NCI-H187 (cell line): ENCODE data around the gene CREBL2.
"Not testable (repeated sequence)": the region's sequence is repeated elsewhere in the genome, so short reads cannot be mapped to it uniquely, and the experiment has no call there.

Source experiments
- DNase-seq, 2 experiments: peaks; one replicate each; lab custom pipeline; 2025; lab: John Stamatoyannopoulos, UW

CREBL2 gene

GRCh38 chr12:12611512-12612306 lies at the start of gene CREBL2:
Gene CREBL2, plus strand, starts transcription at chr12:12611876. Its CDS starts 297 bp downstream, at chr12:12612173.
- peak; percentile 86 to 95 for DNase-seq

GRCh38 chr12:12562016-12562483 lies 49.6 kb upstream of the CREBL2 start:
- DNase-seq = no peak

GRCh38 chr12:12562585-12563261 lies 49.0 kb upstream of the CREBL2 start, which contains the start of gene DUSP16:
Gene DUSP16, minus strand, starts transcription at chr12:12562863. Its CDS starts 41,765 bp downstream, at chr12:12521098.
- peak; percentile 54 to 55 for DNase-seq

DNA sequence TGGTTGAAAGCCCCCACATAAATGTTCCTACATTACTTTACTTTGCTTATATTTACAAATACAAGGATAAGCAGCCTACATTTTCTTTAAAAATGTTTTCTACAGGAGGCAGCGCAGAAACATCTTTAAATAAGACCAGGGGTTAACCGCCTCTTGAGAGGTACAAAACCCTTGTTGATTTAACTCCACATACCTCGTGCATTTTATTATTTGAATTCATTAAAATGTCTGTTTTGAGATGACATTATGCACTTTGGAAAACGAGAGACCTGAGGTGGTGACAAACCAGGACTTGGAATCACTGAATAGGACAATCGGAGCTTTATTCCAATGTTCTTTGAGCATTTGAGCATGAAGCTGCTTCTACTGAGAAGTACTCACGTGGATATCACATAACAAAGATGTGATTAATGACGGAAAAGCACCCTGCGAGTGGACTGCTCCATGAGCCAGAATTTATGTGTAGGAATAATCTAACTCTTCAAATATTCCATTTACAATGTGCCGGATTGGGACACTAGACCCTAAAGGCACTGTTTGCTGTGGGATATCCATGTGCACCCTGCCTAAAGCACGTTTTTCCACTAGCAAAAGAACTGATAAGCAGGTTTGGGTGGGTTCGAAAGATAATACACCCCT lies 48.3 kb upstream of the CREBL2 start:
- peak in 1 of 2 experiments; percentile 52 for DNase-seq

DNA sequence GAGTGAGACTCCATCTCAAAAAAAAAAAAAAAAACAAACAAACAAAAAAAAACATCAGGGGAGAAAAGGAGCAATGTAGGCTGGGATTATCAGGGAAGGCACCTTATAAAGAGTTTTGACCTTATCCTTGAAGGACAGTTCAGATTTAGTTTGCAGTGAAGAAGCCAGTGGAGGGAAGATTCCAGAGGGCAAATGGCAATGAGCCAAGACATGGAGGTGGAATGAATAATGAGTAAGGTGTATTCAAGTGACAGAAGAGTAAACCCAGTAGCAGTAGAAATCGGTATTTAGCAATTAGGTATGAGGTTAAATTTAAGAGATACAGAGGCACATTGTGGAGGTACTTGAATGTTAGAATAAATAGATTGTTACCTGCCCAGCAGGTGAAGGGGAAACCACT lies 46.8 kb upstream of the CREBL2 start:
- DNase-seq = no peak

DNA sequence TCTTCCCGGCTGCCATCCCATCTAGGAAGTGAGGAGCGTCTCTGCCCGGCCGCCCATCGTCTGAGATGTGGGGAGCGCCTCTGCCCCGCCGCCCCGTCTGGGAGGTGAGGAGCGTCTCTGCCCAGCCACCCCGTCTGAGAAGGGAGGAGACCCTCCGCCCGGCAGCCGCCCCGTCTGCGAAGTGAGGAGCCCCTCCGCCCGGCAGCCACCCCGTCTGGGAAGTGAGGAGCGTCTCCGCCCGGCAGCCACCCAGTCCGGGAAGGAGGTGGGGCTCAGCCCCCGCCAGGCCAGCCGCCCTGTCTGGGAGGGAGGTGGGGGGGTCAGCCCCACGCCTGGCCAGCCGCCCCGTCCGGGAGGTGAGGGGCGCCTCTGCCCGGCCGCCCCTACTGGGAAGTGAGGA lies 45.7 kb upstream of the CREBL2 start:
- DNase-seq = not testable (repeated sequence)

DNA sequence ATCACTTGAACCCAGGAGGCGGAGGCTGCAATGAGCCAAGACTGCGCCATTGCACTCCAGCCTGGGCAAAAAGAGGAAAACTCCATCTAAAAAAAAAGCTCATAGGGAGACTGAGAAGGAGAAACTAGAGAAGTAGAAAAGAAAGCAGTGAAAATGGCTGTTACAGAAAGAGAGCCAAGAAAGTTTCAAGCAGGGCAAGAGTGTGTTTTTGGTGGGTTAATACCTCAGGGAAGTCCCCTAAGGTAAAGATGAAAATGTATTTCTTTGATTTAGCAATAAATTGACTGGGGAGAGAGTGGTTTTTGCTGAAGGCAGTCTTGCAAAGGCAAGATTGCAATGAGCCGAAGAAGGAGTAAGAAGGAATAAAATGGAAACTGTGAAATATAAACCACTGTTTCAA lies 39.0 kb upstream of the CREBL2 start:
- no peak for DNase-seq

DNA sequence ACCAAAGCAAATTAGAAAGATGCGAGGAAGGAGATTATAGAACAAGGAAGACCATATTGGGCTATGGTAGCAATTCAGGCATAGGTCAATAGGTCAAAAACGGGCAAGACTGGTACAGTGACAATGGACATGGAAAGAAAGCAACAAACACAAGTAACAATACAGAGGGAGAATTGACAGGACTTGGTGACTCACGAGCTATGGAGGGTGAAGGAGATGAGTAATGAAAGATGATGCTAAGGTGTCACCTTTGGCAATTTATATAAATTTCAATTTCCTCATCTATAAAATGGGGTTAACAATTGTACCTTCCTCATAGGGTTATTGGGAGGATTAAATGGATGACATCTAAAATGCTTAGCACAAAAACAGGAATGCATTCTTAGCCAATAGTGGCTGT lies 33.9 kb upstream of the CREBL2 start:
- no peak for DNase-seq

DNA sequence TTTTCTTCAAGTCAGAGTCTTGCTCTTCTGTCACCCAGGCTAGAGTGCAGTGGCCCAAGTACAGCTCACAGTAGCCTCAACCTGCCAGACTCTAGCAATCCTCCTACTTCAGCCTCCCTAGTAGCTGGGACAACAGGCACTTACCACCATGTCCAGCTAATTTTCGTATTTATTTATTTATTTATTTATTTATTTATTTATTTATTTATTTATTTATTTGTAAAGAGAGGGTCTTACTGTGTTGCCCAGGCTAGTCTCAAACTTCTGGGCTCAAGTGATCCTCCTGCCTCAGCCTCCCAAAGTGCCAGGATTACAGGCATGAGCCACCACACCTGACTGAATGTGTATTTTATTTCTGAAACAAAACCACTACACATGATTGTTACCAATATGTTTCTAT lies 31.0 kb upstream of the CREBL2 start:
- DNase-seq = not testable (repeated sequence)

- no peak for DNase-seq
Measured at GRCh38 chr12:12582193-12582881, 29.3 kb upstream of the CREBL2 start.

DNA sequence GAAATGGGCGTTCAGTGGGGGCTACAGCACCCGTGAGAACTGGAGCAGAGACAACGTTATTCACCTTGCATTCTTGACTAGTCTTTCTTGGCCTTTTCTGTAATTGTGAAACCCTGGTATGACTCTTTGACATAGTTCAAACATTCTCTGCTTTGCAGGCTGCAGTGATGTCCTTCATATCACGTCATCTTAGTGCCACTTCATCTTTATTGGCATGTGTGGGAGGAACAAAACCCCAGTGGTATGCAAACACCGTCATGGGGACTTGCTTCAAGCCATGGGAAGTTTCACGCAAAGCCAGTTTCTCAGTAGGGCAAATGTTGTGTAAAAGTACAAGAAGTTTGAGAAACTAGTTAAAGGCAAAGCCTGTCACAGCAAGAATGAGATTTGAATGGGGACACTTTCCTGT lies 28.8 kb upstream of the CREBL2 start:
- no peak for DNase-seq

DNA sequence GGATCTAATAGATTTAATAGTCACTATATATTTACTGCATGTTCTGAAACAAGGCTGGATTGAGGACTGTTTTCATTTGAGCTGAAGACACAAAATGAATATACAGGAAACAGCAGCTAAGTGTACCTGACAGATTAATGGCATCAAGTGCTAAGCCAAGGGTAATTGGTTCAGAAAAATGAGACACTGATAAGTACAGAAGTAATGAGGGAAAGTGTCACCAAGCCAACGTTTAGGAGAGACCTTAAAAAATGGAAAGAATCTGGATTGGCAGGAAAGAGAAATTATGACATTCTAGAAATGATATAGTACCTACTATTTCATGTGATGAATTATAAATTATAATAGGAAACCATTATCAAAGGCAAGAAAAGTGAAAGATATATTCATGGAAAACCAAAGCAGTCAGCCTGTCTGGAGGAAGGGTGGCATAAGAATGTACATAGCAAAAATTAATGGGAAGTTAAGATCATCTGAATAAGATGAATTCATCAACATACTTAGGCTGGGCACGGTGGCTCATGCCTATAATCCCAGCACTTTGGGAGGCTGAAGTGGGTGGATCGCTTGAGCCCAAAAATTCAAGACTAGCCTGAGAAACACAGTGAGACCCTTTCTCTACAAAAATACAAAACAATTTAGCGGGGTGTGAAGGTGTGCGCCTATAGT lies 28.0 kb upstream of the CREBL2 start:
- DNase-seq = no peak

DNA sequence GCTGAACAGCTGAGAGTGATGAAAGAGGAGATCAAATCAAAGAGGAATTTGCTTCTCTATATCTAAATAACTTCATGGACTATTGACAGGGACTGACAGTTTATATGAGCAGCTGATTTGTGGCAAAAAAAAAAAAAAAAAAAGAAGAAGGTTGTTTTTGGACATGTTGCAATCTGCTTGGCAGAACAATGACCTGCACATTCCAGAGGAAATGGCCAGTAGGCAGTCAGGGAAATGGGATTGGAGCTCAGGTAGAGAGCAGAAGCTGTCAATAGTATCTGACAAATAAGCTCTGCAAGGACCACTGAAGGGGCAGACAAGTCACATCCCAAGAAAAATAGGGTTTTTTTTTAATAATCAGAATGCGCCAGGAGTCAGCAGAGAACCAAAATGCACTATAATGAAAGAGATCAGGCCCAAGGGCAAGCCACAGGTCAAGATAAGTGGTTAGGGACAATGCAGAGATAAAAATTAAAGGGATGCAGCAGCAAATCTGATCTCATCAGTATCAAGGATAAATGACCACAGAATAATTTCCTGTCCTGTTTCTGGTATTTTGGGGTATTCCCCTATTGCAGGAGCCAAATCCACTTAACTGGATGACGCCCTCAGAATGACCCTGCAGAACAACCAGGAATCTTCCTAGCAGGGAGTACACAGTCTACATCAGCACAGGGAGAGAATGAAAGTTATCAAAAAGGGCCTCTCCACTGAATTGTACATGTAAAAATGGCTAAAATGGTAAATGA lies 26.4 kb upstream of the CREBL2 start:
- DNase-seq = no peak

GRCh38 chr12:12586879-12587675 lies 24.6 kb upstream of the CREBL2 start:
- no peak for DNase-seq

DNA sequence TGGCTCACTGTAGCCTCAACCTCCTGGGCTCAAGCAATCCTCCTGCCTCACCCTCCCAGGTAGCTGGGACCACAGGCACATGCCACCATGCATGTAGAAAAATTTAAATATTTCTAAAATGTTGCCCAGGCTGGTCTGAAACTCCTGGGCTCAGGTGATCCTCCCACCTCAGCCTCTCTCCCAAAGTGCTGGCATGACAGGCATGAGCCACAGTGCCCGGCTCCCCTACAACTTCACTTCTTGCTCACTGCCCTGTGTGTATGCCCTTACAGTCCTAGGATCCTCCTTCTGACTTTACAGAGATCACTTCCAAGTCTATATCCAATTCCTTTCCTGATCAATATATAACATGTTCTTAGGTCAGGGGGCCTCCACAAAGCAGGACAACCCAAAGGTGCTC lies 23.8 kb upstream of the CREBL2 start:
- DNase-seq = no peak

- not testable (repeated sequence) for DNase-seq
Measured at GRCh38 chr12:12588436-12588835, 23.2 kb upstream of the CREBL2 start.

DNA sequence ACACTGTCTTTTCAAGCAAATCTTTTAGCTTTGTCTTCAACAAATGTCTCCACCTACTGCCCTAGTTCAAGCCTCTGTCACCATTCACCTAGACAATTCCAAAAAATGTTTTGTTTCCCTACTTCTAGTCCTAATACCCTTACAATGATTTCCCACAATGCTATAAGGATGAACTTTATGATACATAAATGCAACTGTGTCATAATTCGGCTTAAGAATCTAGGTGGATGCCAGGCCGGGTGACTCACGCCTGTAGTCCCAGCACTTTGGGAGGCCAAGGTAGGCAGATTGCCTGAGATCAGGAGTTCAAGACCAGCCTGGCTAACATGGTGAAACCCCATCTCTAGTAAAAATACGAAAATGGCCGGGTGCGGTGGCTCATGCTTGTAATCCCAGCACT lies 20.7 kb upstream of the CREBL2 start:
- no peak for DNase-seq

DNA sequence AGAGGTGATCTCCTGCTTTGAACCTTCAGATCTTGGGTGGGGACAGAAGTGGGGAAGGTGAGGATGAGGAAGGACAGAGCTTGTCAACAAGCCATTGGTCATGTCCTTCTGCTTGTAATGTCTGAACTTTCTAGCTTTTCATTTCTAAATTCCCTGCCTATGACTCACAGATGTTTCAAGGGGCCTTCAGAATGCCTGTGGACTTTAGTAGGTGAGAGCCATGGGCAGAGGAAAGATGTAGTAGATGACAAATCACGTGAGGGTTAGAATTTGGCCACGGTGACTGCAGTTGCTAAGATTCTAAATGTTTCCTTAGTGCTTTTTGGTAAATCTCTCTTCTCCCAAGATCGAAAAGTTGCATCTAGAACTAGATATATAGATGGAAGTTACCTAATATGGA lies 18.7 kb upstream of the CREBL2 start:
- no peak for DNase-seq

- DNase-seq = not testable (repeated sequence)
Measured at GRCh38 chr12:12595929-12596328, 15.7 kb upstream of the CREBL2 start.

DNA sequence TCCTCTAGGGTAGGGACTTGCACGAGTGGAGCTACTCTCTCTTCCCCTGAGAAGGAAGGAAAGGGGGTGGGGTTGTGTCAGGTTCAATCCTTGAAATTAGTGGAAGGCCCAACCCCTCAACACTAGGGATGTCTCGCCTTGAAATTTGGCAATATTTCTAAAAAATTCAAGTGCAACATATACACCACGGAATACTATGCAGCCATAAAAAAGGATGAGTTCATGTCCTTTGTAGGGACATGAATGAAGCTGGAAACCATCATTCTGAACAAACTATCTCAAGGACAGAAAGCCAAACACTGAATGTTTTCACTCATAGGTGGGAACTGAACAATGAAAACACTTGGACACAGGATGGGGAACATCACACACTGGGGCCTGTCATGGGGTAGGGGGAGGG lies 15.1 kb upstream of the CREBL2 start:
- not testable (repeated sequence) for DNase-seq
